Caco-2 (cell line): Measurements from ENCODE around the gene KRT1. TPM values are rescaled to one million over a fixed set of nuclear protein-coding genes. Genes with fewer than 3 reads are reported as not detected.
"Not testable (repeated sequence)": the region's sequence is repeated elsewhere in the genome, so short reads cannot be mapped to it uniquely, and the experiment has no call there.

ENCODE experiments used
- BruUV-seq: library from RNA; stranded (reverse); fragments of 400-500 nt; replicated peaks from 2 replicates; lab custom pipeline; 2021; lab: Mats Ljungman, UMichigan
- CTCF ChIA-PET: fragments of 300-600 bp; sonication (Branson Sonifier 250); formaldehyde crosslinking; loops from one replicate; lab custom pipeline; 2022; ENCODE audit warnings: antibody characterized with exemption; lab: Charles Lee
- POLR2A ChIA-PET: fragments of 300-600 bp; sonication (Branson Sonifier 250); formaldehyde crosslinking; loops from one replicate; lab custom pipeline; 2022; ENCODE audit warnings: antibody characterized with exemption; lab: Charles Lee
- DNase-seq, 2 experiments: peaks; one replicate each; pipeline versions ENCODE4 v3.0.0 to v3.0.0-alpha.2; 2020 to 2022
- H3K27me3 ChIP-seq: replicated peaks from 2 replicates; pipeline ENCODE4 v1.6.0; 2011; ENCODE audit warnings: low read length; ENCODE audit not compliant: control insufficient read depth, insufficient read depth
- H3K36me3 ChIP-seq: 2 replicates; pipeline ENCODE4 v1.5.1; 2011; ENCODE audit warnings: low read length; ENCODE audit not compliant: control insufficient read depth, insufficient read depth
- H3K4me1 ChIP-seq: fragments of 250-450 bp; sonication (Bioruptor Pico); 2 replicates; pipeline ENCODE4 v1.5.1; 2020; ENCODE audit warnings: mild to moderate bottlenecking
- H3K4me3 ChIP-seq: 2 replicates; pipeline ENCODE4 v1.5.1; 2011; ENCODE audit warnings: low read depth, mild to moderate bottlenecking, control low read depth, low read length
- H3K9me3 ChIP-seq: fragments of 250-450 bp; sonication (Bioruptor Pico); 2 replicates; pipeline ENCODE4 v1.5.1; 2020; ENCODE audit warnings: mild to moderate bottlenecking, moderate library complexity
- H3K27ac Mint-ChIP-seq: one replicate; pipeline ENCODE4 v1.8.0; 2022; ENCODE audit warnings: mixed read lengths; ENCODE audit not compliant: unreplicated experiment
- H3K27me3 Mint-ChIP-seq: one replicate; pipeline ENCODE4 v1.8.0; 2022; ENCODE audit warnings: mixed read lengths; ENCODE audit not compliant: insufficient read depth, unreplicated experiment
- H3K36me3 Mint-ChIP-seq: one replicate; pipeline ENCODE4 v1.8.0; 2022; ENCODE audit warnings: mild to moderate bottlenecking, mixed read lengths; ENCODE audit not compliant: insufficient read depth, unreplicated experiment
- H3K4me1 Mint-ChIP-seq: one replicate; pipeline ENCODE4 v1.8.0; 2022; ENCODE audit warnings: low read depth, mixed read lengths; ENCODE audit not compliant: unreplicated experiment
- H3K4me3 Mint-ChIP-seq: one replicate; pipeline ENCODE4 v1.8.0; 2022; ENCODE audit warnings: mild to moderate bottlenecking, moderate library complexity, mixed read lengths; ENCODE audit not compliant: unreplicated experiment
- H3K9me3 Mint-ChIP-seq: one replicate; pipeline ENCODE4 v1.8.0; 2022; ENCODE audit warnings: mixed read lengths; ENCODE audit not compliant: unreplicated experiment
- CTCF ChIP-seq, 2 experiments: fragments of 200-600 bp in 1 of 2; IDR thresholded peaks; 1 replicate in 1 of 2; 2 replicates in 1 of 2; pipeline versions ENCODE4 v1.5.1 to v1.8.0; 2011 to 2022; ENCODE audit warnings: antibody characterized with exemption in 1 of 2, control low read depth in 1 of 2, inconsistent platforms in 1 of 2, low read depth in 1 of 2, low read length in 1 of 2, mild to moderate bottlenecking in 1 of 2, moderate library complexity in 1 of 2; ENCODE audit not compliant: insufficient read depth in 1 of 2, severe bottlenecking in 1 of 2, unreplicated experiment in 1 of 2
- intact Hi-C: fragments of 100-400 bp; cut with micrococcal nuclease; formaldehyde crosslinking; loops from one replicate; pipeline ENCODE4 v1.10.0; 2022; ENCODE audit not compliant: unreplicated experiment
- total RNA-seq: library from RNA; stranded (reverse); gene quantifications from 2 replicates; pipeline ENCODE4 v1.2.3, GENCODE V29; 2022

The KRT1 gene
- total RNA-seq, 1 experiment from 2014 or later = 0.20 TPM

- no TSS peak for BruUV-seq
- Mint-ChIP-seq H3K9me3 (no peaks in the 10 kb centered on the region), H3K27ac (no peak overlapping the region), H3K27me3 (no peaks in the 10 kb centered on the region), H3K4me1 (no peaks in the 10 kb centered on the region), H3K36me3 (no peaks in the 10 kb centered on the region), H3K4me3 (no peak overlapping the region)
- no peaks in the 10 kb centered on the region for H3K36me3 ChIP-seq
- H3K27me3 ChIP-seq = no peaks in the 10 kb centered on the region
- ChIA-PET POLR2A (no interaction called here), CTCF (no interaction called here)
- TF ChIP-seq CTCF (IDR thresholded peaks at IDR 0.05; ENCODE audit: insufficient read depth in 1 of 2, low read depth in 1 of 2, low read length in 1 of 2, severe bottlenecking in 1 of 2, unreplicated experiment in 1 of 2) = no peak
- no peaks in the 10 kb centered on the region for H3K9me3 ChIP-seq
- no peaks in the 10 kb centered on the region for H3K4me1 ChIP-seq
- no peak for DNase-seq
- H3K4me3 ChIP-seq = no peak overlapping the region
- intact Hi-C loops = no loop called here
Measured at GRCh38 chr12:52713960-52714886, 34.0 kb upstream of the KRT1 start.

- H3K4me3 ChIP-seq, BruUV-seq, H3K4me1 Mint-ChIP-seq, H3K4me3 Mint-ChIP-seq, CTCF ChIA-PET, H3K4me1 ChIP-seq, POLR2A ChIA-PET, H3K27me3 Mint-ChIP-seq, H3K9me3 Mint-ChIP-seq, intact Hi-C loops, H3K36me3 ChIP-seq, H3K9me3 ChIP-seq, DNase-seq, H3K36me3 Mint-ChIP-seq, H3K27ac Mint-ChIP-seq, H3K27me3 ChIP-seq: not testable (repeated sequence)
Measured at GRCh38 chr12:52712122-52712521, 31.9 kb upstream of the KRT1 start.

GRCh38 chr12:52710730-52711129 lies 30.5 kb upstream of the KRT1 start:
- H3K9me3 Mint-ChIP-seq = no peaks in the 10 kb centered on the region
- TF ChIP-seq CTCF (IDR thresholded peaks at IDR 0.05; ENCODE audit: insufficient read depth in 1 of 2, low read depth in 1 of 2, low read length in 1 of 2, severe bottlenecking in 1 of 2, unreplicated experiment in 1 of 2) = no peak
- Histone ChIP-seq H3K4me3 (no peak overlapping the region), H3K36me3 (no peaks in the 10 kb centered on the region), H3K27me3 (no peaks in the 10 kb centered on the region), H3K9me3 (no peaks in the 10 kb centered on the region), H3K4me1 (no peaks in the 10 kb centered on the region)
- H3K4me1 Mint-ChIP-seq = no peaks in the 10 kb centered on the region
- H3K27ac Mint-ChIP-seq = no peak overlapping the region
- intact Hi-C loops = no loop called here
- no peak overlapping the region for H3K4me3 Mint-ChIP-seq
- ChIA-PET POLR2A (no interaction called here), CTCF (no interaction called here)
- no peaks in the 10 kb centered on the region for H3K27me3 Mint-ChIP-seq
- no TSS peak for BruUV-seq
- no peaks in the 10 kb centered on the region for H3K36me3 Mint-ChIP-seq
- DNase-seq = no peak
